Epithelial cell of prostate (primary cell): Measurements from ENCODE around the gene KDM3B.

Experiments used
- DNase-seq: peaks from one replicate; pipeline ENCODE4 v3.0.0-alpha.2; 2011; ENCODE audit warnings: low read depth, low spot score
- H3K27ac ChIP-seq: fragments of 450-650 bp; 2 replicates; pipeline ENCODE4 v1.5.1; 2017; ENCODE audit warnings: mild to moderate bottlenecking

The KDM3B gene

GRCh38 chr5:138344887-138345622, 7.4 kb upstream of the KDM3B start:
- DNase-seq = no peak
- no peak overlapping the region for H3K27ac ChIP-seq

GRCh38 chr5:138346889-138347288, 5.6 kb upstream of the KDM3B start:
- H3K27ac ChIP-seq = no peak overlapping the region
- DNase-seq = no peak

- peak overlapping the region; percentile 75 for H3K27ac ChIP-seq
- no peak for DNase-seq
These were observed 2.5 kb upstream of the KDM3B start for GRCh38 chr5:138349852-138350562.

GRCh38 chr5:138350563-138350890, 2.0 kb upstream of the KDM3B start:
- no peak for DNase-seq
- peak overlapping the region; percentile 75 for H3K27ac ChIP-seq

GRCh38 chr5:138351056-138351455, 1.4 kb upstream of the KDM3B start:
- DNase-seq = no peak
- peak overlapping the region; percentile 75 for H3K27ac ChIP-seq

GRCh38 chr5:138351517-138351916, 968 bp upstream of the KDM3B start:
- peak overlapping the region; percentile 75 for H3K27ac ChIP-seq
- DNase-seq = no peak

- no peak for DNase-seq
- peak overlapping the region; percentile 75 for H3K27ac ChIP-seq
These were observed 456 bp downstream of the KDM3B start for GRCh38 chr5:138352722-138353559.

- DNase-seq = no peak
- H3K27ac ChIP-seq = peak overlapping the region; percentile 75
These were observed 1.1 kb downstream of the KDM3B start for GRCh38 chr5:138353560-138354080.

GRCh38 chr5:138354387-138354786, 1.9 kb downstream of the KDM3B start:
- no peak for DNase-seq
- H3K27ac ChIP-seq = peak overlapping the region; percentile 75

GRCh38 chr5:138354926-138355378, 2.5 kb downstream of the KDM3B start:
- peak; percentile 72 for DNase-seq
- no peak overlapping the region for H3K27ac ChIP-seq

GRCh38 chr5:138359621-138360020, 7.1 kb downstream of the KDM3B start:
- H3K27ac ChIP-seq = no peak overlapping the region

GRCh38 chr5:138360941-138361452, 8.5 kb downstream of the KDM3B start:
- no peak for DNase-seq

More at GRCh38 chr5:138359621-138360020, 7.1 kb downstream of the KDM3B start:
- DNase-seq = no peak

GRCh38 chr5:138364576-138364975, 12.1 kb downstream of the KDM3B start:
- DNase-seq = no peak
- H3K27ac ChIP-seq = no peak overlapping the region

More at GRCh38 chr5:138360941-138361452, 8.5 kb downstream of the KDM3B start:
- H3K27ac ChIP-seq = no peak overlapping the region

GRCh38 chr5:138366632-138367382, 14.3 kb downstream of the KDM3B start:
- no peak overlapping the region for H3K27ac ChIP-seq
- no peak for DNase-seq

- H3K27ac ChIP-seq = no peak overlapping the region
- DNase-seq = no peak
These were observed 16.8 kb downstream of the KDM3B start for GRCh38 chr5:138369261-138369660.

GRCh38 chr5:138369706-138370105, 17.2 kb downstream of the KDM3B start:
- no peak overlapping the region for H3K27ac ChIP-seq
- DNase-seq = no peak

GRCh38 chr5:138370537-138370936, 18.1 kb downstream of the KDM3B start:
- DNase-seq = no peak
- H3K27ac ChIP-seq = no peak overlapping the region

GRCh38 chr5:138371454-138371853, 19.0 kb downstream of the KDM3B start:
- no peak for DNase-seq

GRCh38 chr5:138372225-138372624, 19.7 kb downstream of the KDM3B start:
- no peak overlapping the region for H3K27ac ChIP-seq
- no peak for DNase-seq

More at GRCh38 chr5:138371454-138371853, 19.0 kb downstream of the KDM3B start:
- no peak overlapping the region for H3K27ac ChIP-seq

- DNase-seq = no peak
- H3K27ac ChIP-seq = no peak overlapping the region
These were observed 20.2 kb downstream of the KDM3B start for GRCh38 chr5:138372653-138373052.
